ENCODE data around the gene MBTD1.

GRCh38 chr17:51142597-51142996, 117.3 kb downstream of the MBTD1 start:
- no peak for TF ChIP-seq CTCF (conservative IDR thresholded peaks at IDR 0.05 in 1 of 2, IDR thresholded peaks at IDR 0.05 in 1 of 2; ENCODE audit: extremely low read depth in 1 of 2, insufficient read depth in 1 of 2, low read depth in 1 of 2, low read length in 2 of 2)
- TF ChIP-seq EZH2 (IDR thresholded peaks at IDR 0.05; ENCODE audit: borderline replicate concordance, low read length): no peak
